ENCODE results near the gene COX14.

DNA sequence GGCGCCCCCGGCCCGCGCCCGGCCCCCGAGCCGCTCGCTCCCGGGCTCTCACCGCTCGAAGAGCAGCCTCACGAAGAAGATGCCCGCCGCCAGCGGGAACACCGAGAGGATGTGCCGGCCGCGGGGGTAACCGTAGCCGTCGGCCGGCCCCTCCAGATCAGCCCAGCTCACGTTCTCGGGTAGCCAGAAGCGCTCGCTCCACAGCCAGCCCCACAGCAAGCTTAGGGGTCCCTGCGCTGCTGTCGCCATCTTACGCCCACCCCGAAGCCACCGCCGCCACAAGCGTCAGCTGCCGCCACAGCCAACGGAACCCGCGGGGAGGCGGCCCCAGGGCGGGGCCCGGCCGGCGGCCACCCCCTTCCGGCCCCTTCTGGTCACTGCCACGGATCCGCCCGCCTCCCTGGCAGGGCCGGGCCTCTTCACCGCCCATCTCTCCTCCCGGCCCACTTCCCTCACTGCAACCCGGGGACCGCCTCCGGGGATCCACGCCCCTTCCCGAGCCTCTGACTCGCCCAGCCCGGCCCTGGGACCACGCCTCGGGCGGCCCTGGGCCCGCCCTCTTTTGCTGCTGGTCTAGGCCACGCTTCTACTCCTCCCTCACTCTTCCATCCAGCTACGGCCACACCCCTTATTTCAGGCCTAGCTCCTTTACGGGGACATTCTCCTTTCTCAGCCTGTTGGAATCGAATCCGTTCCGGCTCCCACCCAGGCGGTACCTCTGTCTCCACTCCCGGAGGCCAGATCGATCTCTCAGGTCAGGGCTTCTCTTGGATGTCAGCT, 55.2 kb downstream of the COX14 start, which contains the start of gene CERS5:
- TF ChIP-seq, protein P1, sequence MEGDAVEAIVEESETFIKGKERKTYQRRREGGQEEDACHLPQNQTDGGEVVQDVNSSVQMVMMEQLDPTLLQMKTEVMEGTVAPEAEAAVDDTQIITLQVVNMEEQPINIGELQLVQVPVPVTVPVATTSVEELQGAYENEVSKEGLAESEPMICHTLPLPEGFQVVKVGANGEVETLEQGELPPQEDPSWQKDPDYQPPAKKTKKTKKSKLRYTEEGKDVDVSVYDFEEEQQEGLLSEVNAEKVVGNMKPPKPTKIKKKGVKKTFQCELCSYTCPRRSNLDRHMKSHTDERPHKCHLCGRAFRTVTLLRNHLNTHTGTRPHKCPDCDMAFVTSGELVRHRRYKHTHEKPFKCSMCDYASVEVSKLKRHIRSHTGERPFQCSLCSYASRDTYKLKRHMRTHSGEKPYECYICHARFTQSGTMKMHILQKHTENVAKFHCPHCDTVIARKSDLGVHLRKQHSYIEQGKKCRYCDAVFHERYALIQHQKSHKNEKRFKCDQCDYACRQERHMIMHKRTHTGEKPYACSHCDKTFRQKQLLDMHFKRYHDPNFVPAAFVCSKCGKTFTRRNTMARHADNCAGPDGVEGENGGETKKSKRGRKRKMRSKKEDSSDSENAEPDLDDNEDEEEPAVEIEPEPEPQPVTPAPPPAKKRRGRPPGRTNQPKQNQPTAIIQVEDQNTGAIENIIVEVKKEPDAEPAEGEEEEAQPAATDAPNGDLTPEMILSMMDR (IDR thresholded peaks at IDR 0.05): no peak
- peak; percentile 79 for TF ChIP-seq POLR2AphosphoS5 (IDR thresholded peaks at IDR 0.05; ENCODE audit: low read depth, low read length)
